H1 (cell line): ENCODE results near the gene PXK.

Experiments
- CTCF ChIP-seq, 3 experiments: IDR thresholded peaks; 1 replicate in 2 of 3; 2 replicates in 1 of 3; pipeline versions ENCODE4 v1.5.1 to v1.6.1; 2011; ENCODE audit warnings: low read length in 3 of 3, mild to moderate bottlenecking in 3 of 3, inconsistent platforms in 2 of 3, low read depth in 1 of 3, moderate library complexity in 1 of 3; ENCODE audit not compliant: insufficient read depth in 1 of 3; ENCODE audit errors: control extremely low read depth in 1 of 3
- EP300 ChIP-seq, 2 experiments: IDR thresholded peaks; 1 replicate in 1 of 2; 2 replicates in 1 of 2; pipeline ENCODE4 v1.6.1; 2011 to 2012; ENCODE audit warnings: low read depth in 2 of 2, low read length in 2 of 2, mild to moderate bottlenecking in 2 of 2, borderline replicate concordance in 1 of 2, inconsistent platforms in 1 of 2, moderate library complexity in 1 of 2
- EZH2 ChIP-seq: fragments of 200-600 bp; sonication (generic); IDR thresholded peaks from 2 replicates; pipeline ENCODE4 v1.7.1; 2012; ENCODE audit warnings: low read depth, mild to moderate bottlenecking, moderate library complexity, low read length, inconsistent platforms; ENCODE audit not compliant: severe bottlenecking
- FOSL1 ChIP-seq: IDR thresholded peaks from 2 replicates; pipeline ENCODE4 v1.6.1; 2011; ENCODE audit warnings: mild to moderate bottlenecking, low read depth, low read length, moderate library complexity; ENCODE audit not compliant: insufficient read depth
- GABPA ChIP-seq: IDR thresholded peaks from 2 replicates; pipeline ENCODE4 v1.6.1; 2011; ENCODE audit warnings: mild to moderate bottlenecking, low read length, moderate library complexity, borderline replicate concordance; ENCODE audit not compliant: insufficient read depth
- MAX ChIP-seq: IDR thresholded peaks from 2 replicates; pipeline ENCODE4 v1.6.1; 2012; ENCODE audit warnings: inconsistent platforms
- POLR2A ChIP-seq, 2 experiments: IDR thresholded peaks; 1 replicate in 1 of 2; 2 replicates in 1 of 2; pipeline ENCODE4 v1.6.1; 2011; ENCODE audit warnings: low read depth in 2 of 2, low read length in 2 of 2, mild to moderate bottlenecking in 2 of 2; ENCODE audit errors: control extremely low read depth in 1 of 2
- POLR2AphosphoS5 ChIP-seq: IDR thresholded peaks from 2 replicates; pipeline ENCODE4 v1.6.1; 2011; ENCODE audit warnings: low read depth, low read length
- RAD21 ChIP-seq, 2 experiments: IDR thresholded peaks in 1 of 2; conservative IDR thresholded peaks in 1 of 2; 2 replicates each; pipeline ENCODE4 v1.6.1; 2011; ENCODE audit warnings: low read depth in 2 of 2, low read length in 2 of 2, improper control_type of control experiment in 1 of 2, inconsistent platforms in 1 of 2, mild to moderate bottlenecking in 1 of 2, moderate library complexity in 1 of 2
- SP2 ChIP-seq: IDR thresholded peaks from 2 replicates; pipeline ENCODE4 v1.6.1; 2012; ENCODE audit warnings: mild to moderate bottlenecking, low read length, inconsistent platforms
- SRF ChIP-seq: IDR thresholded peaks from 2 replicates; pipeline ENCODE4 v1.6.1; 2011; ENCODE audit warnings: mild to moderate bottlenecking, low read depth, low read length, moderate library complexity
- TBP ChIP-seq: IDR thresholded peaks from 2 replicates; pipeline ENCODE4 v1.6.1; 2011; ENCODE audit warnings: low read depth, low read length, improper control_type of control experiment
- TCF12 ChIP-seq: IDR thresholded peaks from 2 replicates; pipeline ENCODE4 v1.6.1; 2011; ENCODE audit warnings: low read depth, mild to moderate bottlenecking, low read length
- TEAD4 ChIP-seq: IDR thresholded peaks from 2 replicates; pipeline ENCODE4 v1.6.1; 2012; ENCODE audit warnings: low read depth, low read length, inconsistent platforms, mixed read lengths

GRCh38 chr3:58388550-58389091 is 55.9 kb downstream of the PXK start:
- no peak for TF ChIP-seq TBP
- TF ChIP-seq CTCF (IDR thresholded peaks at IDR 0.05; ENCODE audit: control extremely low read depth in 1 of 3, insufficient read depth in 1 of 3, low read depth in 1 of 3, low read length in 3 of 3): no peak
- TF ChIP-seq RAD21 (IDR thresholded peaks at IDR 0.05 in 1 of 2, conservative IDR thresholded peaks at IDR 0.05 in 1 of 2; ENCODE audit: low read depth in 2 of 2, low read length in 2 of 2): no peak
- no peak for TF ChIP-seq POLR2AphosphoS5
- no peak for TF ChIP-seq SP2
- TF ChIP-seq GABPA: no peak
- no peak for TF ChIP-seq FOSL1
- TF ChIP-seq MAX: no peak
- TF ChIP-seq EZH2: no peak
- peak; percentile 52; the same call in 1 of the 2 replicates for TF ChIP-seq TEAD4
- TF ChIP-seq SRF: no peak
- no peak for TF ChIP-seq TCF12
- no peak for TF ChIP-seq EP300 (IDR thresholded peaks at IDR 0.05; ENCODE audit: borderline replicate concordance in 1 of 2, low read depth in 2 of 2, low read length in 2 of 2)
- TF ChIP-seq POLR2A (IDR thresholded peaks at IDR 0.05; ENCODE audit: control extremely low read depth in 1 of 2, low read depth in 2 of 2, low read length in 2 of 2): no peak
